OCI-LY7 (cell line): ENCODE data around the gene ABI3BP. TPM values are rescaled to one million over a fixed set of nuclear protein-coding genes. Genes with fewer than 3 reads are reported as not detected.

Experiments used
- BruUV-seq: library from RNA; stranded (reverse); fragments of 400-500 nt; replicated peaks from 2 replicates; lab custom pipeline; 2021; lab: Mats Ljungman, UMichigan
- CTCF ChIA-PET: fragments of 300-600 bp; sonication (Branson Sonifier 250); formaldehyde crosslinking; loops from one replicate; lab custom pipeline; 2022; ENCODE audit warnings: antibody characterized with exemption; ENCODE audit not compliant: unreplicated experiment; lab: Charles Lee
- POLR2A ChIA-PET: fragments of 300-600 bp; sonication (Branson Sonifier 250); formaldehyde crosslinking; loops from one replicate; lab custom pipeline; 2022; ENCODE audit warnings: antibody characterized with exemption; lab: Charles Lee
- DNase-seq: peaks from one replicate; pipeline ENCODE4 v3.0.0-alpha.2; 2015; ENCODE audit warnings: low spot score
- H2AFZ ChIP-seq: fragments of 200-600 bp; sonication (generic), shearing (Covaris generic); 2 replicates; pipeline ENCODE4 v1.6.1; 2014; ENCODE audit warnings: mild to moderate bottlenecking, antibody characterized with exemption, low read length, moderate library complexity
- H3K27ac ChIP-seq: fragments of 200-600 bp; sonication (generic); 2 replicates; pipeline ENCODE4 v1.5.1; 2014; ENCODE audit warnings: mixed run types, low read depth, mild to moderate bottlenecking, moderate library complexity, low read length, inconsistent platforms; ENCODE audit not compliant: poor library complexity, severe bottlenecking
- H3K36me3 ChIP-seq: fragments of 200-600 bp; sonication (generic); 2 replicates; pipeline ENCODE4 v1.6.1; 2014; ENCODE audit warnings: mild to moderate bottlenecking, antibody characterized with exemption, low read length, moderate library complexity, mixed read lengths; ENCODE audit not compliant: insufficient read depth
- H3K4me1 ChIP-seq: fragments of 200-600 bp; sonication (generic); 2 replicates; pipeline ENCODE4 v1.5.1; 2014; ENCODE audit warnings: mild to moderate bottlenecking, low read length; ENCODE audit not compliant: insufficient read depth, poor library complexity, severe bottlenecking
- H3K4me2 ChIP-seq: fragments of 200-600 bp; sonication (generic); 2 replicates; pipeline ENCODE4 v1.6.1; 2014; ENCODE audit warnings: mild to moderate bottlenecking, low read length
- H3K4me3 ChIP-seq: fragments of 200-600 bp; sonication (generic); 2 replicates; pipeline ENCODE4 v1.5.1; 2014; ENCODE audit warnings: mild to moderate bottlenecking, low read depth, low read length; ENCODE audit not compliant: poor library complexity, severe bottlenecking
- H3K79me2 ChIP-seq: fragments of 200-600 bp; sonication (generic); 2 replicates; pipeline ENCODE4 v1.6.1; 2016; ENCODE audit warnings: low read depth, mild to moderate bottlenecking, low read length, moderate library complexity, mixed read lengths; ENCODE audit not compliant: insufficient read depth
- H3K9me2 ChIP-seq: fragments of 200-600 bp; sonication (generic); 2 replicates; pipeline ENCODE4 v1.6.1; 2016; ENCODE audit warnings: mild to moderate bottlenecking, low read length, mixed read lengths; ENCODE audit not compliant: insufficient read depth
- H3K9me3 ChIP-seq: fragments of 200-600 bp; sonication (generic); 2 replicates; pipeline ENCODE4 v1.6.1; 2014; ENCODE audit warnings: mild to moderate bottlenecking, mixed run types, low read length, mixed read lengths
- H4K20me1 ChIP-seq: fragments of 200-600 bp; sonication (generic); 2 replicates; pipeline ENCODE4 v1.6.1; 2014; ENCODE audit warnings: mild to moderate bottlenecking, antibody characterized with exemption, low read length, moderate library complexity, mixed read lengths; ENCODE audit not compliant: insufficient read depth
- CTCF ChIP-seq: fragments of 200-600 bp; sonication (generic); conservative IDR thresholded peaks from 2 replicates; pipeline ENCODE4 v1.5.1; 2014; ENCODE audit warnings: mild to moderate bottlenecking, antibody characterized with exemption, low read length, moderate library complexity, mixed read lengths
- EZH2phosphoT487 ChIP-seq: fragments of 200-600 bp; sonication (generic); IDR thresholded peaks from 2 replicates; pipeline ENCODE4 v1.6.1; 2018; ENCODE audit warnings: low read depth, borderline replicate concordance, mild to moderate bottlenecking, mixed run types, antibody characterized with exemption, low read length, moderate library complexity, mixed read lengths
- intact Hi-C: fragments of 100-400 bp; cut with micrococcal nuclease; formaldehyde crosslinking; loops from one replicate; pipeline ENCODE4 v1.10.0; 2022; ENCODE audit not compliant: unreplicated experiment
- total RNA-seq, 2 experiments: library from RNA; depleted of rRNA in 1 of 2; stranded (reverse); fragments of >200 nt in 1 of 2; shearing (Covaris generic) in 1 of 2; gene quantifications; 2 replicates each; pipeline ENCODE4 v1.2.3, GENCODE V29; 2014 to 2022

ABI3BP gene
- total RNA-seq, 2 experiments from 2014 or later, result not detected

- POLR2A ChIA-PET, result interaction anchor here (0.6 kb wide), 1 partner anchor 29 kb away, joined by 3 read pairs; no protein-coding TSS in a partner anchor
- TF ChIP-seq EZH2phosphoT487, result no peak
- no peak for TF ChIP-seq CTCF
- intact Hi-C loops, result no loop called here
These were observed 135.4 kb downstream of the ABI3BP start for GRCh38 chr3:100857863-100858262.

GRCh38 chr3:100856821-100857220 is 136.4 kb downstream of the ABI3BP start:
- H3K36me3 ChIP-seq, result no peaks in the 10 kb centered on the region
- H3K4me3 ChIP-seq, result no peak overlapping the region
- POLR2A ChIA-PET, result interaction anchor here (0.7 to 0.9 kb wide), 2 partner anchors 8 to 13 kb away, joined by 3 to 4 read pairs; no protein-coding TSS in a partner anchor
- no peak overlapping the region for H3K27ac ChIP-seq
- no peak overlapping the region for H3K4me2 ChIP-seq
- no peaks in the 10 kb centered on the region for H3K79me2 ChIP-seq
- H3K4me1 ChIP-seq, result no peaks in the 10 kb centered on the region
- no peaks in the 10 kb centered on the region for H3K9me2 ChIP-seq
- intact Hi-C loops, result no loop called here
- TF ChIP-seq CTCF (no peak), EZH2phosphoT487 (no peak)
- no peaks in the 10 kb centered on the region for H4K20me1 ChIP-seq
- CTCF ChIA-PET, result no interaction called here
- no peak overlapping the region for H2AFZ ChIP-seq
- H3K9me3 ChIP-seq, result no peaks in the 10 kb centered on the region
- no peak for DNase-seq
- BruUV-seq, result no TSS peak

More at GRCh38 chr3:100857863-100858262, 135.4 kb downstream of the ABI3BP start:
- H3K4me2 ChIP-seq, result no peak overlapping the region
- H3K36me3 ChIP-seq, result no peaks in the 10 kb centered on the region
- no peaks in the 10 kb centered on the region for H3K9me3 ChIP-seq
- no peaks in the 10 kb centered on the region for H3K9me2 ChIP-seq
- no peak for DNase-seq
- H4K20me1 ChIP-seq, result no peaks in the 10 kb centered on the region
- no peaks in the 10 kb centered on the region for H3K79me2 ChIP-seq
- no peak overlapping the region for H3K4me3 ChIP-seq
- no peak overlapping the region for H2AFZ ChIP-seq
- H3K27ac ChIP-seq, result no peak overlapping the region
- BruUV-seq, result no TSS peak
- H3K4me1 ChIP-seq, result no peaks in the 10 kb centered on the region
- CTCF ChIA-PET, result no interaction called here

GRCh38 chr3:100852840-100853239 is 140.4 kb downstream of the ABI3BP start:
- no peaks in the 10 kb centered on the region for H3K4me1 ChIP-seq
- H4K20me1 ChIP-seq, result no peaks in the 10 kb centered on the region
- ChIA-PET CTCF (no interaction called here), POLR2A (interaction anchor here (1.2 kb wide), 1 partner anchor 10 kb away, joined by 3 read pairs; no protein-coding TSS in a partner anchor)
- no peak for DNase-seq
- no peaks in the 10 kb centered on the region for H3K36me3 ChIP-seq
- no peak overlapping the region for H3K27ac ChIP-seq
- no peak for TF ChIP-seq CTCF
- TF ChIP-seq EZH2phosphoT487, result no peak
- H3K9me3 ChIP-seq, result no peaks in the 10 kb centered on the region
- H3K9me2 ChIP-seq, result no peaks in the 10 kb centered on the region
- intact Hi-C loops, result no loop called here
- H2AFZ ChIP-seq, result no peak overlapping the region
- H3K79me2 ChIP-seq, result no peaks in the 10 kb centered on the region
- no peak overlapping the region for H3K4me2 ChIP-seq
- BruUV-seq, result no TSS peak
- no peak overlapping the region for H3K4me3 ChIP-seq
